GM12878 (cell line): ENCODE results near the gene USPL1. TPM values are rescaled to one million over a fixed set of nuclear protein-coding genes. Genes with fewer than 3 reads are reported as not detected.

ENCODE experiments used
- CHD4 ChIP-seq: fragments of 200-600 bp; sonication (generic); IDR thresholded peaks from 2 replicates; pipeline ENCODE4 v1.6.1; 2016; ENCODE audit warnings: mild to moderate bottlenecking
- E4F1 ChIP-seq: fragments of 450-650 bp; IDR thresholded peaks from 2 replicates; pipeline ENCODE4 v1.6.1; 2018; ENCODE audit warnings: borderline replicate concordance, mild to moderate bottlenecking; ENCODE audit not compliant: partially characterized antibody
- EGR1 ChIP-seq, 2 experiments: IDR thresholded peaks; 1 replicate in 1 of 2; 2 replicates in 1 of 2; pipeline ENCODE4 v1.6.1; 2011 to 2012; ENCODE audit warnings: low read depth in 2 of 2, low read length in 2 of 2, borderline replicate concordance in 1 of 2, mild to moderate bottlenecking in 1 of 2, moderate library complexity in 1 of 2
- ETV6 ChIP-seq, 2 experiments: fragments of 450-650 bp in 1 of 2; IDR thresholded peaks in 1 of 2; conservative IDR thresholded peaks in 1 of 2; 2 replicates each; pipeline ENCODE4 v1.6.1; 2014; ENCODE audit warnings: antibody characterized with exemption in 1 of 2, borderline replicate concordance in 1 of 2, low read depth in 1 of 2, mild to moderate bottlenecking in 1 of 2, moderate library complexity in 1 of 2
- FOXK2 ChIP-seq: fragments of 450-650 bp; IDR thresholded peaks from 2 replicates; pipeline ENCODE4 v1.6.1; 2017; ENCODE audit warnings: mild to moderate bottlenecking, moderate library complexity
- GABPA ChIP-seq: IDR thresholded peaks from 2 replicates; pipeline ENCODE4 v1.6.1; 2014; ENCODE audit warnings: antibody characterized with exemption, low read depth, mild to moderate bottlenecking, inconsistent platforms
- MEF2A ChIP-seq: IDR thresholded peaks from 2 replicates; pipeline ENCODE4 v1.6.1; 2011; ENCODE audit warnings: low read depth, mild to moderate bottlenecking, low read length, moderate library complexity; ENCODE audit not compliant: insufficient read depth
- MLLT1 ChIP-seq: fragments of 450-650 bp; IDR thresholded peaks from 2 replicates; pipeline ENCODE4 v1.6.1; 2016; ENCODE audit warnings: mild to moderate bottlenecking
- NR2F1 ChIP-seq: fragments of 450-650 bp; conservative IDR thresholded peaks from 2 replicates; pipeline ENCODE4 v1.6.1; 2017; ENCODE audit warnings: mild to moderate bottlenecking
- POLR2AphosphoS2 ChIP-seq: IDR thresholded peaks from 2 replicates; pipeline ENCODE4 v1.6.1; 2011; ENCODE audit warnings: low read depth, mild to moderate bottlenecking, low read length, improper control_type of control experiment, moderate library complexity
- SRF ChIP-seq, 2 experiments: IDR thresholded peaks; 2 replicates each; pipeline ENCODE4 v1.6.1; 2011; ENCODE audit warnings: low read depth in 2 of 2, low read length in 2 of 2, mild to moderate bottlenecking in 1 of 2, moderate library complexity in 1 of 2
- TAF1 ChIP-seq: IDR thresholded peaks from 2 replicates; pipeline ENCODE4 v1.6.1; 2011; ENCODE audit warnings: mild to moderate bottlenecking, low read depth, low read length, borderline replicate concordance
- ZNF274 ChIP-seq: IDR thresholded peaks from one replicate; pipeline ENCODE4 v1.8.0; 2011; ENCODE audit not compliant: insufficient read length, insufficient read depth
- polyA plus RNA-seq, 11 experiments: library from polyadenylated mRNA; depleted of rRNA in 4 of 11; unstranded in 6 of 11; stranded (reverse) in 5 of 11; fragments of >200 nt; fragmentation: Nextera tagmentation in 4 of 11; fragmentation: Illumina TruSeq in 1 of 11; extraction: Ambion mirVana in 4 of 11; extraction: Trizol in 1 of 11; gene quantifications; 1 replicate in 1 of 11; 2 replicates in 10 of 11; pipeline versions ENCODE4 v1.2.1 to v1.2.3, GENCODE V29; 2011 to 2016; ENCODE audit warnings: inconsistent platforms in 2 of 11, missing spikeins in 2 of 11, low read depth in 1 of 11
- total RNA-seq, 4 experiments: library from RNA; depleted of rRNA in 3 of 4; stranded (reverse); fragments of >200 nt in 3 of 4; fragmentation: Illumina TruSeq in 1 of 4; extraction: Trizol in 1 of 4; gene quantifications; 2 replicates each; pipeline versions ENCODE4 v1.2.1 to v1.2.3, GENCODE V29; 2013 to 2021
- TF ChIP-seq, protein P1 (sequence below): IDR thresholded peaks from 2 replicates; pipeline ENCODE4 v1.6.1; 2012; ENCODE audit warnings: improper control_type of control experiment, low read depth, low read length; ENCODE audit not compliant: insufficient replicate concordance
- TF ChIP-seq, protein P2 (sequence below): fragments of 450-650 bp; IDR thresholded peaks from 2 replicates; pipeline ENCODE4 v1.6.1; 2017; ENCODE audit warnings: mild to moderate bottlenecking, low read depth, inconsistent platforms; ENCODE audit not compliant: poor library complexity, severe bottlenecking
- TF ChIP-seq, protein P3 (sequence below): fragments of 450-650 bp; conservative IDR thresholded peaks from 2 replicates; pipeline ENCODE4 v1.6.1; 2017; ENCODE audit warnings: mild to moderate bottlenecking, moderate library complexity

USPL1 gene
- total and polyA plus RNA-seq, 10 of the 15 experiments (the other 5 are each of a cell fraction or from before 2014, with no cell fraction given), result 7.9 to 23.2 (median 15.8) TPM

DNA sequence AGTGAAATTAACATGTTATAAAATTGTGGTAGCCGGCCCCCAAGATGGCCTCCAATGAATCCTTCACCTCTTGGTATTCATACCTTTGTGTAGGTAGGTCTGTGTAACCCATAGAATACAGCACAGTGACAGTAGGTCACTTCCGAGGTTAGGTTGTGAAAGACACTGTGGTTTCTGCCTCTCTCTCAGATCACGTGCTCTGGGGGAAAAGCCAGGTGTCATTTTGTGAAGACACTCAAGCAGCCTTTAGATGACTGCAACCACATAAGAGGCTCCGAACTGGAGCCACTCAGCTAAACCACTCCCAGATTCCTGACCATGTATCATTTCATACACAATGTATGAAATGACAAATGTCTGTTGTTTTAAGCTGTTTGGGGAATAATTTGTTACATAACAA is 9.8 kb upstream of the USPL1 start (continued):
- no peak for TF ChIP-seq E4F1
- TF ChIP-seq, protein P1, sequence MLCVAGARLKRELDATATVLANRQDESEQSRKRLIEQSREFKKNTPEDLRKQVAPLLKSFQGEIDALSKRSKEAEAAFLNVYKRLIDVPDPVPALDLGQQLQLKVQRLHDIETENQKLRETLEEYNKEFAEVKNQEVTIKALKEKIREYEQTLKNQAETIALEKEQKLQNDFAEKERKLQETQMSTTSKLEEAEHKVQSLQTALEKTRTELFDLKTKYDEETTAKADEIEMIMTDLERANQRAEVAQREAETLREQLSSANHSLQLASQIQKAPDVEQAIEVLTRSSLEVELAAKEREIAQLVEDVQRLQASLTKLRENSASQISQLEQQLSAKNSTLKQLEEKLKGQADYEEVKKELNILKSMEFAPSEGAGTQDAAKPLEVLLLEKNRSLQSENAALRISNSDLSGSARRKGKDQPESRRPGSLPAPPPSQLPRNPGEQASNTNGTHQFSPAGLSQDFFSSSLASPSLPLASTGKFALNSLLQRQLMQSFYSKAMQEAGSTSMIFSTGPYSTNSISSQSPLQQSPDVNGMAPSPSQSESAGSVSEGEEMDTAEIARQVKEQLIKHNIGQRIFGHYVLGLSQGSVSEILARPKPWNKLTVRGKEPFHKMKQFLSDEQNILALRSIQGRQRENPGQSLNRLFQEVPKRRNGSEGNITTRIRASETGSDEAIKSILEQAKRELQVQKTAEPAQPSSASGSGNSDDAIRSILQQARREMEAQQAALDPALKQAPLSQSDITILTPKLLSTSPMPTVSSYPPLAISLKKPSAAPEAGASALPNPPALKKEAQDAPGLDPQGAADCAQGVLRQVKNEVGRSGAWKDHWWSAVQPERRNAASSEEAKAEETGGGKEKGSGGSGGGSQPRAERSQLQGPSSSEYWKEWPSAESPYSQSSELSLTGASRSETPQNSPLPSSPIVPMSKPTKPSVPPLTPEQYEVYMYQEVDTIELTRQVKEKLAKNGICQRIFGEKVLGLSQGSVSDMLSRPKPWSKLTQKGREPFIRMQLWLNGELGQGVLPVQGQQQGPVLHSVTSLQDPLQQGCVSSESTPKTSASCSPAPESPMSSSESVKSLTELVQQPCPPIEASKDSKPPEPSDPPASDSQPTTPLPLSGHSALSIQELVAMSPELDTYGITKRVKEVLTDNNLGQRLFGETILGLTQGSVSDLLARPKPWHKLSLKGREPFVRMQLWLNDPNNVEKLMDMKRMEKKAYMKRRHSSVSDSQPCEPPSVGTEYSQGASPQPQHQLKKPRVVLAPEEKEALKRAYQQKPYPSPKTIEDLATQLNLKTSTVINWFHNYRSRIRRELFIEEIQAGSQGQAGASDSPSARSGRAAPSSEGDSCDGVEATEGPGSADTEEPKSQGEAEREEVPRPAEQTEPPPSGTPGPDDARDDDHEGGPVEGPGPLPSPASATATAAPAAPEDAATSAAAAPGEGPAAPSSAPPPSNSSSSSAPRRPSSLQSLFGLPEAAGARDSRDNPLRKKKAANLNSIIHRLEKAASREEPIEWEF, result no peak
- TF ChIP-seq, protein P2, sequence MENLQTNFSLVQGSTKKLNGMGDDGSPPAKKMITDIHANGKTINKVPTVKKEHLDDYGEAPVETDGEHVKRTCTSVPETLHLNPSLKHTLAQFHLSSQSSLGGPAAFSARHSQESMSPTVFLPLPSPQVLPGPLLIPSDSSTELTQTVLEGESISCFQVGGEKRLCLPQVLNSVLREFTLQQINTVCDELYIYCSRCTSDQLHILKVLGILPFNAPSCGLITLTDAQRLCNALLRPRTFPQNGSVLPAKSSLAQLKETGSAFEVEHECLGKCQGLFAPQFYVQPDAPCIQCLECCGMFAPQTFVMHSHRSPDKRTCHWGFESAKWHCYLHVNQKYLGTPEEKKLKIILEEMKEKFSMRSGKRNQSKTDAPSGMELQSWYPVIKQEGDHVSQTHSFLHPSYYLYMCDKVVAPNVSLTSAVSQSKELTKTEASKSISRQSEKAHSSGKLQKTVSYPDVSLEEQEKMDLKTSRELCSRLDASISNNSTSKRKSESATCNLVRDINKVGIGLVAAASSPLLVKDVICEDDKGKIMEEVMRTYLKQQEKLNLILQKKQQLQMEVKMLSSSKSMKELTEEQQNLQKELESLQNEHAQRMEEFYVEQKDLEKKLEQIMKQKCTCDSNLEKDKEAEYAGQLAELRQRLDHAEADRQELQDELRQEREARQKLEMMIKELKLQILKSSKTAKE, result peak; percentile 74
- TF ChIP-seq GABPA, result no peak; the same call in 1 of the 2 replicates
- TF ChIP-seq TAF1, result no peak; the same call in 1 of the 2 replicates
- 0 out of 2 replicates have a peak, but pooled peaks have one; percentile 44 for TF ChIP-seq MEF2A
- TF ChIP-seq MLLT1, result no peak
- no peak for TF ChIP-seq SRF (IDR thresholded peaks at IDR 0.05; ENCODE audit: low read depth in 2 of 2, low read length in 2 of 2)
- TF ChIP-seq, protein P3, sequence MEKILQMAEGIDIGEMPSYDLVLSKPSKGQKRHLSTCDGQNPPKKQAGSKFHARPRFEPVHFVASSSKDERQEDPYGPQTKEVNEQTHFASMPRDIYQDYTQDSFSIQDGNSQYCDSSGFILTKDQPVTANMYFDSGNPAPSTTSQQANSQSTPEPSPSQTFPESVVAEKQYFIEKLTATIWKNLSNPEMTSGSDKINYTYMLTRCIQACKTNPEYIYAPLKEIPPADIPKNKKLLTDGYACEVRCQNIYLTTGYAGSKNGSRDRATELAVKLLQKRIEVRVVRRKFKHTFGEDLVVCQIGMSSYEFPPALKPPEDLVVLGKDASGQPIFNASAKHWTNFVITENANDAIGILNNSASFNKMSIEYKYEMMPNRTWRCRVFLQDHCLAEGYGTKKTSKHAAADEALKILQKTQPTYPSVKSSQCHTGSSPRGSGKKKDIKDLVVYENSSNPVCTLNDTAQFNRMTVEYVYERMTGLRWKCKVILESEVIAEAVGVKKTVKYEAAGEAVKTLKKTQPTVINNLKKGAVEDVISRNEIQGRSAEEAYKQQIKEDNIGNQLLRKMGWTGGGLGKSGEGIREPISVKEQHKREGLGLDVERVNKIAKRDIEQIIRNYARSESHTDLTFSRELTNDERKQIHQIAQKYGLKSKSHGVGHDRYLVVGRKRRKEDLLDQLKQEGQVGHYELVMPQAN, result no peak
- TF ChIP-seq CHD4, result no peak
- no peak for TF ChIP-seq POLR2AphosphoS2
- peak; percentile 95 for TF ChIP-seq NR2F1
- no peak for TF ChIP-seq ZNF274
- TF ChIP-seq FOXK2, result no peak
- TF ChIP-seq EGR1 (IDR thresholded peaks at IDR 0.05; ENCODE audit: borderline replicate concordance in 1 of 2, low read depth in 2 of 2, low read length in 2 of 2), result no peak
- TF ChIP-seq ETV6 (conservative IDR thresholded peaks at IDR 0.05 in 1 of 2, IDR thresholded peaks at IDR 0.05 in 1 of 2; ENCODE audit: borderline replicate concordance in 1 of 2, low read depth in 1 of 2), result peak in 1 of 2 experiments; percentile 67; a peak in 2 of 4 replicates
